ENCODE results near the gene TTC1.

TTC1 gene

DNA sequence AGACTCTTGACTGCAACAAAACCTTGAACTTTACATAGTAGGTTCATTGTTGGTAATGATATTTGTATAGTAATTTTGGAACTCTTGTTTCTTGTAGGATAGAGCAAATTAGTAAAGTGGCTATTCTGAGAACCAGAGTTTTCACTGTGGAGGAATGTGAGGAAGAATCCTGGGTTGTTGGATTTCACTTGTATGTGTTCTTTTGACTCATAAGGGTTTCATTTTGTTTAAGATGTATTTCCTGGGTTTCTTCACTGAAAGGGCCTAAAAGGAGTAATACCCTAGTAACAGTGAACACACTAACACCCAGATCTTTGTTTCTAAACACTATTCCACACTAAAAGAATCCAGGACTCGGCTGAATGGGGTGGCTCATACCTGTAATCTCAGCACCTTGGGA lies 20.1 kb downstream of the TTC1 start:
- Histone ChIP-seq H3K9ac (ENCODE audit: low read depth, low read length) (no peak overlapping the region), H3K4me3 (ENCODE audit: low read length) (no peak overlapping the region), H3K27me3 (ENCODE audit: control insufficient read depth, insufficient read depth, low read length) (no peaks in the 10 kb centered on the region), H3K9me3 (replicated peaks; ENCODE audit: low read length) (no peaks in the 10 kb centered on the region), H3K4me1 (ENCODE audit: control insufficient read depth, insufficient read depth, low read length) (no peaks in the 10 kb centered on the region), H3K4me2 (ENCODE audit: low read length) (no peak overlapping the region), H3K36me3 (ENCODE audit: insufficient read depth, low read length) (no peaks in the 10 kb centered on the region)

DNA sequence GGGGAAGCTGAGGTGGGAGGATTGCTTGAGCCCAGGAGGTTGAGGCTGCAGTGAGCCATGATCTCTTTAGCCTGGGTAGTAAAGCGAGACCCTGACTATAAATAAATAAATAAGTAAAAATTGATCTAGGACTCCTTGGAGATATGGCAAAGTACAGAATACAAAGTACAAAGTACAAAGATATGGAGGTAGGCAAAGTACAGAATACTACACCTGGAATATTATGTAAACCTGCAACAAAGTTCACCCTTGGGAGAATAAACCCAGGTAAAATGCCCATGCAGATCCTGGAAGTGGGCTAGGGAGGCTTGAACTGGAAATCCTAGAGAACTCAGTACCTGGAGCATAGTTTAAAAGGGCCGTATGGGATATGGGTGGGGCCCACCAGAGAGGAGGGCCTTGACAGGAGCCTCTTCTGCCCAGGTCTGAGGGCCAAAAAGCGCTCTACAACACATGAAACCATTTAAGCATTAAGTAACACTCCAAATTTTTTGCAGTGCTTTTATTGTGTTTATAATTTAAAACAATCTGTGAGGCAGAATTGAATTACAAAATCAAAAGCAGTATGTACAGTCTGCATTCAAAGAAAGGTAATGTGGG lies 20.7 kb downstream of the TTC1 start:
- no peaks in the 10 kb centered on the region for H3K27me3 ChIP-seq (ENCODE audit: control insufficient read depth, insufficient read depth, low read length)
- H3K36me3 ChIP-seq (ENCODE audit: insufficient read depth, low read length) = no peaks in the 10 kb centered on the region
- H3K4me3 ChIP-seq (ENCODE audit: low read length) = no peak overlapping the region
- H3K9ac ChIP-seq (ENCODE audit: low read depth, low read length) = no peak overlapping the region
- H3K9me3 ChIP-seq (replicated peaks; ENCODE audit: low read length) = no peaks in the 10 kb centered on the region
- H3K4me1 ChIP-seq (ENCODE audit: control insufficient read depth, insufficient read depth, low read length) = no peaks in the 10 kb centered on the region
- H3K4me2 ChIP-seq (ENCODE audit: low read length) = no peak overlapping the region

DNA sequence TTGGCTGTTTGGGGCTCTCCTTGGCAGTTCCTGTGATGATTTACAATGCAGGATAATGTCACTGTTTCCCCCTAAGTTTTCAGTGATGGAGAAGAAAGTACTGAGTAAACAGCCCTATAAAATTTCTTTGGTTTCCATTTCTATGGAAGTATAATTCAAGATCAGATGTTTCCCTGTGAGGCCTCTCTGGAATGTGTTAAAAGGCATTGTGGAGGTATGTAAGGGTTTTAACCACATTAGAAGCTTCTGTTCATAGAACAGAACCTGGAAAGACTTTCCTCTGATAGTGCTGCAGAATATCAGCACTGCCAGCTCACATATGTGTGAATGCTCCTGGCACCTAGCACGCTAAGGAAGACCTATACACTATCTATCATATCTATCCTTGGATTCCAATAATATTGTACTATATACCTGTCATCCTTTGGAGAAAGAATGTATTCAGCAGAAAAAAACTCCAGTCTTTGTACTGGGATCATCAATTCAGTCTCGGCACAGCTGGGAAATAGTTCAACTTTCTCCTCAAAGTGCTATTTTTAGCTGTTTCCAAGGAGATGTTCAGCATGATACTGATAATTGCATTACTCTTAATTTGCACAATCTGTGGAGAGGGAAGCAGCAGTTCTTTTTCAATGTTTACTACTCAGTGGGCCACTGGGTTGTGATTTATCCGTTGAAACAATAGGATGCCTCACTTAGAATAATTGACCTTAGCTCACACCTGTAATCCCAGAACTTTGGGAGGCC lies 21.9 kb downstream of the TTC1 start:
- no peak overlapping the region for H3K4me3 ChIP-seq (ENCODE audit: low read length)
- H3K27me3 ChIP-seq (ENCODE audit: control insufficient read depth, insufficient read depth, low read length) = no peaks in the 10 kb centered on the region
- no peaks in the 10 kb centered on the region for H3K4me1 ChIP-seq (ENCODE audit: control insufficient read depth, insufficient read depth, low read length)
- H3K36me3 ChIP-seq (ENCODE audit: insufficient read depth, low read length) = peaks cover 10% of the 10 kb centered on the region
- H3K9ac ChIP-seq (ENCODE audit: low read depth, low read length) = no peak overlapping the region
- no peaks in the 10 kb centered on the region for H3K9me3 ChIP-seq (replicated peaks; ENCODE audit: low read length)
- H3K4me2 ChIP-seq (ENCODE audit: low read length) = no peak overlapping the region

DNA sequence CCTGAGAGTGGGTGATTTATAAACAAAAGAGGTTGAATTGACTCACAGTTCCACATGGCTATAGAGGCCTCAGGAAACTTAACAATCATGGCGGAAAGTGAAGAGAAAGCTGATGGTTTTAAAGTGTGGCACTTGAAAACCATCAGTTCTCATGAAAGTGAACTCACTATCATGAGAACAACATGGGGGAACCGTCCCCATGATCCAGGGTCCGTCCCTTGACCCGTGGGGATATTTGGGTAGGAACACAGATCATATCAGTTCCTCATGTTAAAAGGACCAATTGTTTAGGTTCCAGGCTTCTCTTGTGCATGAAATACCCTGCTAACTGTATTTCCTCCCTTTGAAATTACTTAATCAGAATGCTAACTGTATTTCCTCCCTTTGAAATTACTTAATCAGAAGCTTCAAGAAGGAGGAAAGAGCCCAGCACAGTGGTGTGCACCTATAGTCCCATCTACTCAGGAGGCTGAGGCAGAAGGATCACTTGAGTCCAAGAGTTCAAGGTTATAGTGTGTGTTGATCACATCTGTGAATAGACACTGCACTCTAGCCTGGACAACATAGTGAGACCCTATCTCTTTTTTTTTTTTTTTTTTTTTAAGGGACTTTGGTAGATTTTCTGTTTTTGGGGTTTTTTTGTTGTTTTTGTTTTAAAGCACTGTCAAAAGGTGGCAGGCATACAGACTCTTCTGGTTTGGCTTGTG lies 24.8 kb downstream of the TTC1 start:
- H3K36me3 ChIP-seq (ENCODE audit: insufficient read depth, low read length) = peaks cover 31% of the 10 kb centered on the region
- H3K9me3 ChIP-seq (replicated peaks; ENCODE audit: low read length) = no peaks in the 10 kb centered on the region
- H3K9ac ChIP-seq (ENCODE audit: low read depth, low read length) = no peak overlapping the region
- H3K4me2 ChIP-seq (ENCODE audit: low read length) = no peak overlapping the region
- no peaks in the 10 kb centered on the region for H3K4me1 ChIP-seq (ENCODE audit: control insufficient read depth, insufficient read depth, low read length)
- no peaks in the 10 kb centered on the region for H3K27me3 ChIP-seq (ENCODE audit: control insufficient read depth, insufficient read depth, low read length)
- H3K4me3 ChIP-seq (ENCODE audit: low read length) = no peak overlapping the region

DNA sequence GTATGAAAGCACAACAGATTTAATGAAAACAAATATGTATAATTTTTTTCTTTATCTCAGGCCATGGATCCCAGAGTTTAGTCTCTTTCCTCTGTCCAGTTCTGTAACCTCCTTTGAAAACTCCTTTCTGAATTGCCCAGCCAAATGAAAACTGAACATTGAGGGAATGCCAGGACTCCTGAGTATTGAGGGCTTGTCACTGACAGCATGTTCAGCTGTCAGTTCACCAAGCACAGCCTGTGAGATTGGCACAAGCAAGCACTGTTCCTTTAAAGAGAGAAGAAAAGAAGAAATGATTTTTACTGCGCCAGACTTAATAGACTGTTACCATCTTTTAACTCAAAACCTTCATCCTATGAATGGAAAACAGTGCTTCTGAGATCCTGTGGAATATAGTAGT lies 27.3 kb downstream of the TTC1 start:
- no peaks in the 10 kb centered on the region for H3K9me3 ChIP-seq (replicated peaks; ENCODE audit: low read length)
- no peaks in the 10 kb centered on the region for H3K4me1 ChIP-seq (ENCODE audit: control insufficient read depth, insufficient read depth, low read length)
- no peak overlapping the region for H3K4me2 ChIP-seq (ENCODE audit: low read length)
- no peak overlapping the region for H3K4me3 ChIP-seq (ENCODE audit: low read length)
- no peaks in the 10 kb centered on the region for H3K27me3 ChIP-seq (ENCODE audit: control insufficient read depth, insufficient read depth, low read length)
- peaks cover 41% of the 10 kb centered on the region for H3K36me3 ChIP-seq (ENCODE audit: insufficient read depth, low read length)
- H3K9ac ChIP-seq (ENCODE audit: low read depth, low read length) = no peak overlapping the region

DNA sequence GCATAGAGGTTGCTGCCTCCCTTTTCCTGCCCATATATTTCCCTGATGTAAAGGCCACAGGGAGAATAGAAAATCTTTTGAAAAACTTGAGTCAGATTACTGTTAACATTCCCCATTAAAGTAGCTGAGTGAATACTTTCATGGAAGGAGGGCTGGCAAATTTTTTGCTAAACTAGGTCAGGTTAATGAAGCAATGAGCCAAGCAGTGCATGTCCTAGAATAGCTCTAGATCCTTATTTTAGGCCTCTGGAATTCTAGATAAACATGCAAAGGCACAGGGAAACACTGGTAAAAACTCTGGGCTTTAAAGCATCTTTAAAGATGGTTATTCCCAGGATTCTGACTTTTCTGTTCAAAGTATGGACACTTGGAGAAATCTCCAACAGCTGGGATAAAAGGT lies 27.9 kb downstream of the TTC1 start:
- peaks cover 46% of the 10 kb centered on the region for H3K36me3 ChIP-seq (ENCODE audit: insufficient read depth, low read length)
- H3K4me1 ChIP-seq (ENCODE audit: control insufficient read depth, insufficient read depth, low read length) = no peaks in the 10 kb centered on the region
- H3K4me3 ChIP-seq (ENCODE audit: low read length) = no peak overlapping the region
- H3K27me3 ChIP-seq (ENCODE audit: control insufficient read depth, insufficient read depth, low read length) = no peaks in the 10 kb centered on the region
- no peaks in the 10 kb centered on the region for H3K9me3 ChIP-seq (replicated peaks; ENCODE audit: low read length)
- H3K4me2 ChIP-seq (ENCODE audit: low read length) = no peak overlapping the region
- H3K9ac ChIP-seq (ENCODE audit: low read depth, low read length) = no peak overlapping the region

DNA sequence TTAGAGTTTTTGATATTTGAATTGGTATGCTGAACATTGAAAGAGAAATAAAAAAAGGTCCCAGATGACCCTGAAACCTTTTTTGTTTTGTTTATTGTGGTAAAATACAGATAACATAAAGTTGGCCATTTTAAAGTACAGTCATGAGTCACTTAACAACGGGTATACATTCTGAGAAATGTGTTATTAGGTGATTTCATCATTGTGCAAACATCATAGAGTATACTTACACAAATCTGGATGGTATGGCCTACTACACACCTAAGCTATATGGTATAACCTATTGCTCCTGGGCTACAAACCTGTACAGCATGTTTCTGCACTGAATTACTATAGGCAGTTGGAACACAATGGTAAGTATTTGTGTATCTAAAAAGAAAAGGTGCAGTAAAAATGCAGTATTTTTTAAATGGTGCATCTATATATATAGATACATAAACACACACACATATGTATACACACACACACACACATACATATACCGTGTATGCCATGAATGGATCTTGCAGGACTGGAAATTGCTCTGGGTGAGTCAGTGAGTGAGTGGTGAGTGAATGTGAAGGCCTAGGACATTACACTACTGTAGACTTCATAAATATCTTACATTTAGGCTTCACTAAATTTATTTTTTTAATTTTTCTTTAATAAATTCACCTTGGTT lies 31.0 kb downstream of the TTC1 start:
- Histone ChIP-seq H3K9me3 (replicated peaks; ENCODE audit: low read length) (no peaks in the 10 kb centered on the region), H3K4me2 (ENCODE audit: low read length) (no peak overlapping the region), H3K27me3 (ENCODE audit: control insufficient read depth, insufficient read depth, low read length) (no peaks in the 10 kb centered on the region), H3K9ac (ENCODE audit: low read depth, low read length) (no peak overlapping the region), H3K36me3 (ENCODE audit: insufficient read depth, low read length) (peaks cover 45% of the 10 kb centered on the region), H3K4me1 (ENCODE audit: control insufficient read depth, insufficient read depth, low read length) (peaks cover 9% of the 10 kb centered on the region), H3K4me3 (ENCODE audit: low read length) (no peak overlapping the region)

DNA sequence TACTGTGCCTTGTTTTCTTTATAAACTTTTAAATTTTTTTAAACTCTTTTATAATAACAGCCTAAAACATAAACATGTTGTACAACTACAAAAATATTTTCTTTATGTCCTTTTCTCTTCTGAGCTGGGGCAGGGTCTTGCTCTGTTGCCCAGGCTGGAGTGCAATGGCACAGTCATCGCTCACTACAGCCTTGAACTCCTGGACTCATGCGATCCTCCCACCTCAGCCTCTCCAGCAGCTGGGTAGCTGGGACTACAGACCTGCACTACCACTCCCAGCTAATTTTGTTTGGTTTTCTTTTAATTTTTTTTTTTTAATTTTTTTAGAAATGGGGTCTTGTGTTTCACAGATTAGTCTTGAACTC lies 31.5 kb downstream of the TTC1 start:
- H3K4me1 ChIP-seq (ENCODE audit: control insufficient read depth, insufficient read depth, low read length) = peaks cover 13% of the 10 kb centered on the region
- H3K9me3 ChIP-seq (replicated peaks; ENCODE audit: low read length) = no peaks in the 10 kb centered on the region
- H3K4me2 ChIP-seq (ENCODE audit: low read length) = no peak overlapping the region
- H3K36me3 ChIP-seq (ENCODE audit: insufficient read depth, low read length) = peaks cover 39% of the 10 kb centered on the region
- no peak overlapping the region for H3K9ac ChIP-seq (ENCODE audit: low read depth, low read length)
- no peak overlapping the region for H3K4me3 ChIP-seq (ENCODE audit: low read length)
- no peaks in the 10 kb centered on the region for H3K27me3 ChIP-seq (ENCODE audit: control insufficient read depth, insufficient read depth, low read length)

DNA sequence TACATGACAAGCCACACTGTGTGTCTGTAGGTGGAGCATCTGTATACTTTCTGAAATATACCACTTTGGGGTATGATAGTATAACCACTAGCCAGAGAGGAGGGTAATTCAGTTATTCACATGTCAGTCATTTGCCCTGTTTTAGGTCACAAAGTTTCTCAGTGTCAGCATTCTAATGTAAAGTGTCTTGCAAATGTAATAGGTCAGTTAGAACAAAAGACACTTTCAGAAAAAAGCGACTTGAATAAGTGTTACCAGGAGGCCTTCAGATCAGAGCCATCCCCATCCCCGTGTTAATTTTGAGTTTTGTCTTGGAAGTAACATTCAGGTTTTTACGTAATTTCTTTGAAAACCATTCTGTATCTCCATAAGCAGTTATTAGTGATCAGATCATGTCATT lies 33.7 kb downstream of the TTC1 start:
- peaks cover 30% of the 10 kb centered on the region for H3K36me3 ChIP-seq (ENCODE audit: insufficient read depth, low read length)

DNA sequence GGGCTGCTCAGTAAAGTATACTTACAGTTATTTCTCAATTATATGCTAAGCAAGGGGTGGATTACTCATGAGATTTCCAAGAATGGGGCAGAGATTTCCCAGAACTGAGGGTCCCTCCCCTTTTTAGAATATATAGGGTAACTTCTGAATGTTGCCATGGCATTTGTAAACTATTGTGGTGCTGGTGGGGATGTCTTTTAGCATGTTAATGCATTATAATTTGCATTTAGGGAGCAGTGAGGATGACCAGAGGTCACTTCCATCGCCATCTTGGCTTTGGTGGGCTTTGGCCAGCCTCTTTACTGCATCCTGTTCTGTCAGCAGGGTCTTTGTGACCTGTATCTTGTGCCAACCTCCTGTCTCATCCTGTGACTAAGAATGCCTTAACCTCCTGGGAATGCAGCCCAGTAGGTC lies 35.5 kb downstream of the TTC1 start:
- H3K27me3 ChIP-seq (ENCODE audit: control insufficient read depth, insufficient read depth, low read length) = no peaks in the 10 kb centered on the region
- H3K9ac ChIP-seq (ENCODE audit: low read depth, low read length) = no peak overlapping the region
- no peak overlapping the region for H3K4me2 ChIP-seq (ENCODE audit: low read length)
- no peaks in the 10 kb centered on the region for H3K9me3 ChIP-seq (replicated peaks; ENCODE audit: low read length)
- peaks cover 21% of the 10 kb centered on the region for H3K36me3 ChIP-seq (ENCODE audit: insufficient read depth, low read length)
- no peak overlapping the region for H3K4me3 ChIP-seq (ENCODE audit: low read length)
- H3K4me1 ChIP-seq (ENCODE audit: control insufficient read depth, insufficient read depth, low read length) = peaks cover 13% of the 10 kb centered on the region

More for the DNA sequence above, 33.7 kb downstream of the TTC1 start:
- Histone ChIP-seq H3K4me3 (ENCODE audit: low read length) (no peak overlapping the region), H3K4me1 (ENCODE audit: control insufficient read depth, insufficient read depth, low read length) (peaks cover 13% of the 10 kb centered on the region), H3K27me3 (ENCODE audit: control insufficient read depth, insufficient read depth, low read length) (no peaks in the 10 kb centered on the region), H3K4me2 (ENCODE audit: low read length) (no peak overlapping the region), H3K9ac (ENCODE audit: low read depth, low read length) (no peak overlapping the region), H3K9me3 (replicated peaks; ENCODE audit: low read length) (no peaks in the 10 kb centered on the region)

DNA sequence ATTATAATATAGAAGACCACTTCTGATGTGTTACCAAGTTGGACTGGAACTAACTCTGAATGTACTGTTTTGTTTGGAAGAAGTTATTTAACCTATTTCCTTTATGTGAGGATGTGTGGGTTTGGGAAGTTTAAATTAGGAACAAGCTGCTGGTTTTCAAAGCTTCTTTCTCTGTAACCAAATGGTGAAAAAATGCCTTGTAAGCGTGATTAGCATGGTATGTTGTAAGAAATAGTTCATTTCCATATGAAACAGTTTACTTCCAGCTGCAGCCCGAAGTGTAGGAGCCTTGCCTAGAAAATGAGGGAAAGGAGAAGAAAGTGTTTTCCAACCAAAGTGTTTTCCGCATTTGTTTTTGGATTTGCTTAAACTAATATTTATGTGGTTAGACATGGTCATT lies 36.0 kb downstream of the TTC1 start:
- Histone ChIP-seq H3K4me1 (ENCODE audit: control insufficient read depth, insufficient read depth, low read length) (peaks cover 13% of the 10 kb centered on the region), H3K36me3 (ENCODE audit: insufficient read depth, low read length) (peaks cover 24% of the 10 kb centered on the region)

More for the DNA sequence above, 36.0 kb downstream of the TTC1 start:
- H3K4me3 ChIP-seq (ENCODE audit: low read length) = no peak overlapping the region
- H3K9me3 ChIP-seq (replicated peaks; ENCODE audit: low read length) = no peaks in the 10 kb centered on the region
- no peaks in the 10 kb centered on the region for H3K27me3 ChIP-seq (ENCODE audit: control insufficient read depth, insufficient read depth, low read length)
- H3K4me2 ChIP-seq (ENCODE audit: low read length) = no peak overlapping the region
- H3K9ac ChIP-seq (ENCODE audit: low read depth, low read length) = no peak overlapping the region
